Kidney (tissue), 14 donors: ENCODE results near the gene CFAP251. TPM values are rescaled to one million over a fixed set of nuclear protein-coding genes. Genes with fewer than 3 reads are reported as not detected.
"Not testable (repeated sequence)": the region's sequence is repeated elsewhere in the genome, so short reads cannot be mapped to it uniquely, and the experiment has no call there.

Experiments
- DNase-seq, 5 donors: peaks; one replicate each; pipeline ENCODE4 v3.0.0-alpha.2; 2013 to 2020
- FAIRE-seq: peaks from 2 replicates; lab custom pipeline; 2012; peaks lifted over from hg19 to GRCh38; lab: Jason Lieb, UNC
- H3K27ac ChIP-seq, 2 donors: one replicate each; pipeline ENCODE4 v1.7.0; 2013; ENCODE audit warnings: low read depth in 2 of 2, low read length in 2 of 2, inconsistent platforms in 1 of 2
- H3K27me3 ChIP-seq: one replicate; pipeline ENCODE4 v1.7.1; 2013; ENCODE audit warnings: low read length, inconsistent platforms; ENCODE audit not compliant: control insufficient read depth, insufficient read depth
- H3K36me3 ChIP-seq, 3 donors: one replicate each; pipeline versions ENCODE4 v1.7.0 to v1.7.1; 2013; ENCODE audit warnings: low read length in 3 of 3, control low read depth in 1 of 3, inconsistent platforms in 1 of 3; ENCODE audit not compliant: insufficient read depth in 3 of 3, control insufficient read depth in 2 of 3
- H3K4me1 ChIP-seq, 3 donors: one replicate each; pipeline versions ENCODE4 v1.7.0 to v1.7.1; 2013; ENCODE audit warnings: low read length in 3 of 3, inconsistent platforms in 1 of 3, low read depth in 1 of 3; ENCODE audit not compliant: control insufficient read depth in 2 of 3, insufficient read depth in 2 of 3
- H3K4me3 ChIP-seq, 3 donors: one replicate each; pipeline versions ENCODE4 v1.7.0 to v1.8.1; 2013; ENCODE audit warnings: low read length in 3 of 3, control low read depth in 1 of 3, inconsistent platforms in 1 of 3
- H3K9ac ChIP-seq, 3 donors: one replicate each; pipeline versions ENCODE4 v1.7.0 to v1.7.1; 2013; ENCODE audit warnings: low read length in 3 of 3, control low read depth in 1 of 3, inconsistent platforms in 1 of 3
- H3K9me3 ChIP-seq, 3 donors: one replicate each; pipeline versions ENCODE4 v1.7.0 to v1.7.1; 2013; ENCODE audit warnings: low read length in 3 of 3, control low read depth in 1 of 3, inconsistent platforms in 1 of 3; ENCODE audit not compliant: control insufficient read depth in 2 of 3, insufficient read depth in 1 of 3
- intact Hi-C: fragments of 100-400 bp; cut with DNase I; formaldehyde crosslinking; loops from one replicate; pipeline ENCODE4 v1.11.1; 2022
- polyA plus RNA-seq: library from polyadenylated mRNA; stranded (reverse); fragments of 350-450 nt; fragmentation: Illumina TruSeq; extraction: RNeasy Lipid Tissue Mini Kit (QIAGEN cat#74804); gene quantifications from one replicate; pipeline ENCODE4 v1.2.3, GENCODE V29; 2014; ENCODE audit warnings: low read depth, low replicate concordance; ENCODE audit not compliant: insufficient read depth
- total RNA-seq: library from RNA; stranded (reverse); fragmentation: NEBNext Ultra II Directional; extraction: Animal tissue kit (Norgen Biotek cat#: 25700); gene quantifications from one replicate; pipeline ENCODE4 v1.2.1, GENCODE V29; 2021
- TF ChIP-seq, protein P1 (sequence below): IDR thresholded peaks from 3 replicates; pipeline ENCODE4 v1.5.1; 2012; ENCODE audit warnings: mild to moderate bottlenecking, moderate library complexity, borderline replicate concordance; ENCODE audit not compliant: insufficient read depth; ENCODE audit errors: extremely low read depth
- donor health status: control.
- donor health status: control.
- donor health status: control.
- donor health status: control.
- donor health status: control.
- donor health status: DM: yes; HTN: yes; CAD: no.
- donor health status: Normal renal cell carcinoma (clear cell type).

CFAP251 gene
- total and polyA plus RNA-seq, 2 donors from 2014 or later, result 2.9 to 10.8 TPM

DNA sequence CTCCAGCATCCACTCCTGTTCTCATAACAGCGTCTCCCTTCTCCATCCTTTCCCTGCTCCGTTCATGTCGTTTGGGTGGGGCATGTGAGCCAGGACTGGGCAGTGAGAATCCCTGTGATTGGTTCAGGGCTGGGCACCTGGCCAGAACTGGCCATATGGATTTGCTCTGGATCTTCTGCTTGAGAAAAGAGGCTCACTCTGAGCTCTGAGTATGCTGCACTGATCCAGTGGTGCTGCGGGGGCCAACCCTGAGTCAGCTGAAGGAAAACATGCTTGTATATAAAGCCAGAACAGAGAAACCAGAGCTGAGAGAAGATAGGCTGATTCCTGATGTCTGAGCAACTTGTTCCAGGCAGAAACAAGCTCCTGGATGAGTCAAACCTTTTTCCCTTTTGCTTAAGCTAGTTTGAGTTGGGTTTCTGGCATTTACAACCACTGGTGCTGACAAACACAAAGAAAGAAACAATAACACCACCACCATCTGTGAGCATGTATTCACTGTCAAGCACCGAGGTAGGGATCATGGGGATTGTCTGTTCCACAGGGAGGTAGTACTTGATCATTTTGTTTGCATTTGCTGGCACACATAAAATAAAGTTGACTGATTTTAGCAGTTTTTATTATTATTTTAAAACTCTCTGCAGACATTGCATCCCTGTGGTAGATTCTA, 45.7 kb upstream of the CFAP251 start:
- H3K4me1 ChIP-seq, result no peaks in the 10 kb centered on the region
- no peak overlapping the region for H3K9ac ChIP-seq
- no peaks in the 10 kb centered on the region for H3K27me3 ChIP-seq
- intact Hi-C loops, result no loop called here
- no peak for FAIRE-seq
- no peaks in the 10 kb centered on the region for H3K9me3 ChIP-seq
- H3K4me3 ChIP-seq, result no peak overlapping the region
- DNase-seq, result peak in 4 of 5 donors; percentile 53 to 89 (median 65)
- H3K36me3 ChIP-seq, result no peaks in the 10 kb centered on the region
- H3K27ac ChIP-seq, result no peak overlapping the region
- TF ChIP-seq, protein P1, sequence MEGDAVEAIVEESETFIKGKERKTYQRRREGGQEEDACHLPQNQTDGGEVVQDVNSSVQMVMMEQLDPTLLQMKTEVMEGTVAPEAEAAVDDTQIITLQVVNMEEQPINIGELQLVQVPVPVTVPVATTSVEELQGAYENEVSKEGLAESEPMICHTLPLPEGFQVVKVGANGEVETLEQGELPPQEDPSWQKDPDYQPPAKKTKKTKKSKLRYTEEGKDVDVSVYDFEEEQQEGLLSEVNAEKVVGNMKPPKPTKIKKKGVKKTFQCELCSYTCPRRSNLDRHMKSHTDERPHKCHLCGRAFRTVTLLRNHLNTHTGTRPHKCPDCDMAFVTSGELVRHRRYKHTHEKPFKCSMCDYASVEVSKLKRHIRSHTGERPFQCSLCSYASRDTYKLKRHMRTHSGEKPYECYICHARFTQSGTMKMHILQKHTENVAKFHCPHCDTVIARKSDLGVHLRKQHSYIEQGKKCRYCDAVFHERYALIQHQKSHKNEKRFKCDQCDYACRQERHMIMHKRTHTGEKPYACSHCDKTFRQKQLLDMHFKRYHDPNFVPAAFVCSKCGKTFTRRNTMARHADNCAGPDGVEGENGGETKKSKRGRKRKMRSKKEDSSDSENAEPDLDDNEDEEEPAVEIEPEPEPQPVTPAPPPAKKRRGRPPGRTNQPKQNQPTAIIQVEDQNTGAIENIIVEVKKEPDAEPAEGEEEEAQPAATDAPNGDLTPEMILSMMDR, result no peak

DNA sequence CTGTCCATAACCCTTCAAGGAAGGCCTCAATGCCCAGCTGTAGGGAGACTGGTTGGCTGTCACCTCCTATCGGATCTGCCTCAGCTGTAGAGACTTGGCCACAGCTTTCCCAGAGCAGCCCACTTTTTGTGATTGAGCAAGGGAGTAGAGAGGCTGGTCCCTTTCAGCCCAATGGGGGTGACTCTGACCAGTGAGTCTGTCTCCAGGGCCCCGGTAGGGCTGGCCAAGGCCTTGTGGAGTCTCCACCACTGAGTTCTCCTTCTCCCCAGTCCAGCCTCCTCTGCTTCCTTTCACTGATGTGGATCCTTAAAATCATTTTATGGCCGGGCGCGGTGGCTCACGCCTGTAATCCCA, 45.2 kb upstream of the CFAP251 start:
- H3K4me3 ChIP-seq, result no peak overlapping the region
- FAIRE-seq, result no peak
- H3K9ac ChIP-seq, result no peak overlapping the region
- H3K27ac ChIP-seq, result no peak overlapping the region
- H3K4me1 ChIP-seq, result no peaks in the 10 kb centered on the region
- no peak for DNase-seq
- H3K27me3 ChIP-seq, result no peaks in the 10 kb centered on the region
- TF ChIP-seq, protein P1, result no peak
- no peaks in the 10 kb centered on the region for H3K9me3 ChIP-seq
- intact Hi-C loops, result no loop called here
- no peaks in the 10 kb centered on the region for H3K36me3 ChIP-seq

DNA sequence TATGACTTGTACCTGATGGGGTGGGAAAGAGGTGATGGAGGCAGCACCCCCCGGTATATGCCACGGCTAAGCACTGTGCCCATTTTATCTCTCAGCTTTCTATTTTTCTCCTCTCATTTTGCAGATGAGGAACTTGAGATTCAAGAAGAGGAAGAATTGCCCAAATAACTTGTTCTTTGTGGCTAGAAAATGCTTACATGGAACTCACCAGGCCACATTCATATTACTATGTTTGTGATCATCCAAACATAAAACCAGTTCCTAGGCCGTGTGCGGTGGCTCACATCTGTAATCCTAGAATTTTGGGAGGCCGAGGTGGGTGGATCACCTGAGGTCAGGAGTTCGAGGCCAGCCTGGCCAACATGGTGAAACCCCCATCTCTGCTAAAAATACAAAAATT, 44.3 kb upstream of the CFAP251 start:
- no peak for DNase-seq
- Histone ChIP-seq H3K9ac (no peak overlapping the region), H3K4me1 (no peaks in the 10 kb centered on the region), H3K9me3 (no peaks in the 10 kb centered on the region), H3K36me3 (no peaks in the 10 kb centered on the region), H3K27ac (no peak overlapping the region), H3K27me3 (no peaks in the 10 kb centered on the region), H3K4me3 (no peak overlapping the region)
- intact Hi-C loops, result no loop called here
- FAIRE-seq, result no peak
- TF ChIP-seq, protein P1, result no peak

DNA sequence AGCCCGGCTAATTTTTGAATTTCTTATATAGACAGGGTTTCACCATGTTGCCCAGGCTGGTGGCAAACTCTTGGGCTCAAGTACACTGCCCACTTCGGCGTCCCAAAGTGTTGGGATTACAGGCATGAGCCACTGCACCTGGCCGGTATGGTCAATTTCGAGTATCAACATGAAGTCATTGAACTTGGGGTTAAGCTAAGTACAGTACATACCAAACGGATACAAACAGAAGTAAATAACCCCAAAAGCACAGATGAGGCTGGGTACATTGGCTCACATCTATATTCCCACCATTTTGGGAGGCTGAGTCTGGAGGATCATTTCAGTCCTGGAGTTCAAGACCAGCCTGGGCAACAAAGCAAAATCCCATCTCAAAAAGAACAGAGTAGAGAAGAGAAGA, 42.8 kb upstream of the CFAP251 start:
- H3K4me3 ChIP-seq, result no peak overlapping the region
- intact Hi-C loops, result no loop called here
- no peaks in the 10 kb centered on the region for H3K27me3 ChIP-seq
- FAIRE-seq, result no peak
- no peak overlapping the region for H3K9ac ChIP-seq
- H3K4me1 ChIP-seq, result no peaks in the 10 kb centered on the region
- TF ChIP-seq, protein P1, result no peak
- no peaks in the 10 kb centered on the region for H3K9me3 ChIP-seq
- no peak for DNase-seq
- no peak overlapping the region for H3K27ac ChIP-seq
- H3K36me3 ChIP-seq, result no peaks in the 10 kb centered on the region

DNA sequence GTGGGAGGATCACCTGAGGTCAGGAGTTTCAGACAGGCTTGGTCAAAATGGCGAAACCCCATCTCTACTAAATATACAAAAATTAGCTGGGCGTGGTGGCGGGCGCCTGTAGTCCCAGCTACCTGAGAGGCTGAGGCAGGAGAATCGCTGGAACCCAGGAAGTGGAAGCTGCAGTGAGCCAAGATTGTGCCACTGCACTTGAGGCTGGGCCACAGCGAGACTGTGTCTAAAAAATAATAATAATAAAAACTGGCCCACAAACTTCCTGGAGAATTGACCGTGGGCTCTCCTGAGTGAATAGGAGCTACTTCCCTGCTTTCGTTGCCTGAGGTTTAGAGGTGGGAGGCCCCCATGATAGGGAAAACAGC, 42.3 kb upstream of the CFAP251 start:
- H3K27ac ChIP-seq, FAIRE-seq, intact Hi-C loops: not testable (repeated sequence)

More for the DNA sequence above, 42.3 kb upstream of the CFAP251 start:
- not testable (repeated sequence) for H3K4me3 ChIP-seq, H3K9me3 ChIP-seq, H3K4me1 ChIP-seq, H3K36me3 ChIP-seq, H3K27me3 ChIP-seq, H3K9ac ChIP-seq, DNase-seq
